GM12878 (cell line): ENCODE measurements around the gene OR51G2. TPM values are rescaled to one million over a fixed set of nuclear protein-coding genes. Genes with fewer than 3 reads are reported as not detected.

Experiments
- ATAC-seq: fragments of 200-7000 bp; cut with Tn5 transposase; 3 replicates; pipeline ENCODE4 v1.9.1; 2020; ENCODE audit warnings: mild to moderate bottlenecking, moderate library complexity
- BruUV-seq: library from RNA; stranded (reverse); fragments of 400-500 nt; replicated peaks from 2 replicates; lab custom pipeline; 2021; lab: Mats Ljungman, UMichigan
- CTCF ChIA-PET: fragments of 300-600 bp; sonication (Branson Sonifier 250); formaldehyde crosslinking; extraction: SDS; loops from one replicate; lab custom pipeline; 2021; ENCODE audit warnings: inconsistent platforms; lab: Yijun Ruan, JAX
- POLR2A ChIA-PET: fragments of 350-600 bp; formaldehyde crosslinking; extraction: SDS; loops from one replicate; lab custom pipeline; 2021; ENCODE audit warnings: inconsistent platforms; lab: Charles Lee
- RAD21 ChIA-PET: fragments of 300-600 bp; sonication (Branson Sonifier 250); formaldehyde crosslinking; loops from one replicate; lab custom pipeline; 2023; ENCODE audit warnings: antibody characterized with exemption; ENCODE audit not compliant: unreplicated experiment; lab: Charles Lee
- SMC1A ChIA-PET: fragments of 300-600 bp; sonication (Branson Sonifier 250); formaldehyde crosslinking; loops from one replicate; lab custom pipeline; 2023; ENCODE audit not compliant: unreplicated experiment, uncharacterized antibody; lab: Charles Lee
- DNase-seq: peaks from one replicate; pipeline ENCODE4 v3.0.0-alpha.2; 2011; ENCODE audit warnings: low read depth, low spot score
- FAIRE-seq: peaks from 3 replicates; lab custom pipeline; 2011; peaks lifted over from hg19 to GRCh38; lab: Jason Lieb, UNC
- H2AFZ ChIP-seq: 2 replicates; pipeline ENCODE4 v1.6.0; 2011; ENCODE audit warnings: low read depth, low read length, control low read depth; ENCODE audit not compliant: control insufficient read depth
- H3K27ac ChIP-seq: 2 replicates; pipeline ENCODE4 v1.5.1; 2011; ENCODE audit warnings: control low read depth; ENCODE audit not compliant: control insufficient read depth, insufficient read depth
- H3K27me3 ChIP-seq, 2 experiments: replicated peaks in 1 of 2; 2 replicates each; pipeline versions ENCODE4 v1.6.0 to v1.6.1; 2011; ENCODE audit warnings: low read length in 1 of 2; ENCODE audit not compliant: control insufficient read depth in 2 of 2, insufficient read depth in 2 of 2
- H3K36me3 ChIP-seq, 2 experiments: 2 replicates each; pipeline ENCODE4 v1.5.1; 2011; ENCODE audit warnings: low read length in 1 of 2; ENCODE audit not compliant: control insufficient read depth in 2 of 2, insufficient read depth in 2 of 2
- H3K4me1 ChIP-seq: 2 replicates; pipeline ENCODE4 v1.6.1; 2011; ENCODE audit warnings: mild to moderate bottlenecking, low read length, moderate library complexity, mixed read lengths; ENCODE audit not compliant: control insufficient read depth, insufficient read depth
- H3K4me2 ChIP-seq: 2 replicates; pipeline ENCODE4 v1.6.0; 2011; ENCODE audit warnings: control low read depth; ENCODE audit not compliant: control insufficient read depth, insufficient read depth
- H3K4me3 ChIP-seq: fragments of 200-600 bp; sonication (generic); 2 replicates; pipeline ENCODE4 v1.5.1; 2016
- H3K79me2 ChIP-seq: 2 replicates; pipeline ENCODE4 v1.6.0; 2011; ENCODE audit warnings: low read length; ENCODE audit not compliant: control insufficient read depth, insufficient read depth
- H3K9ac ChIP-seq: 2 replicates; pipeline ENCODE4 v1.8.0; 2011; ENCODE audit warnings: low read length, control low read depth, mixed read lengths; ENCODE audit not compliant: control insufficient read depth, insufficient read depth
- H3K9me3 ChIP-seq: replicated peaks from 3 replicates; pipeline ENCODE4 v1.5.1; 2011; ENCODE audit warnings: mild to moderate bottlenecking, low read length; ENCODE audit not compliant: control insufficient read depth, insufficient read depth
- H4K20me1 ChIP-seq: 2 replicates; pipeline ENCODE4 v1.6.0; 2011; ENCODE audit not compliant: control insufficient read depth, insufficient read depth
- ASH2L ChIP-seq: fragments of 300-600, 200-600 bp; sonication (generic); IDR thresholded peaks from 2 replicates; pipeline ENCODE4 v1.6.1; 2017; ENCODE audit warnings: low read depth, mild to moderate bottlenecking, borderline replicate concordance
- BACH1 ChIP-seq: fragments of 450-650 bp; IDR thresholded peaks from 2 replicates; pipeline ENCODE4 v1.6.1; 2017; ENCODE audit warnings: mild to moderate bottlenecking, borderline replicate concordance
- EP300 ChIP-seq, 2 experiments: fragments of 150-350 bp in 1 of 2; IDR thresholded peaks; 2 replicates each; pipeline ENCODE4 v1.6.1; 2011 to 2012; ENCODE audit warnings: low read depth in 2 of 2, low read length in 2 of 2, borderline replicate concordance in 1 of 2, improper control_type of control experiment in 1 of 2, inconsistent platforms in 1 of 2; ENCODE audit not compliant: control insufficient read depth in 1 of 2
- IKZF1 ChIP-seq: fragments of 450-650 bp; conservative IDR thresholded peaks from 2 replicates; pipeline ENCODE4 v1.6.1; 2017; ENCODE audit warnings: antibody characterized with exemption, mild to moderate bottlenecking
- IRF5 ChIP-seq: fragments of 450-650 bp; IDR thresholded peaks from 2 replicates; pipeline ENCODE4 v1.6.1; 2017; ENCODE audit warnings: borderline replicate concordance
- WGBS: methylation state at CpG from one replicate; pipeline ENCODE4 v1.1.6; 2016; ENCODE audit warnings: low lambda C conversion rate; ENCODE audit not compliant: insufficient replicate concordance, insufficient coverage; ENCODE audit errors: missing lambda C conversion rate; 5-methylcytosine and 5-hydroxymethylcytosine counted together
- in situ Hi-C: fragments of 300-500 bp; cut with MboI; formaldehyde crosslinking; loops from 9 replicates; pipeline ENCODE4 v1.14.3; 2018; ENCODE audit warnings: mixed read lengths
- intact Hi-C: fragments of 100-400 bp; cut with micrococcal nuclease; formaldehyde crosslinking; loops from one replicate; pipeline ENCODE4 v1.14.2; 2022; ENCODE audit not compliant: unreplicated experiment
- polyA plus RNA-seq, 11 experiments: library from polyadenylated mRNA; depleted of rRNA in 4 of 11; unstranded in 6 of 11; stranded (reverse) in 5 of 11; fragments of >200 nt; fragmentation: Nextera tagmentation in 4 of 11; fragmentation: Illumina TruSeq in 1 of 11; extraction: Ambion mirVana in 4 of 11; extraction: Trizol in 1 of 11; gene quantifications; 1 replicate in 1 of 11; 2 replicates in 10 of 11; pipeline versions ENCODE4 v1.2.1 to v1.2.3, GENCODE V29; 2011 to 2016; ENCODE audit warnings: inconsistent platforms in 2 of 11, missing spikeins in 2 of 11, low read depth in 1 of 11
- total RNA-seq, 4 experiments: library from RNA; depleted of rRNA in 3 of 4; stranded (reverse); fragments of >200 nt in 3 of 4; fragmentation: Illumina TruSeq in 1 of 4; extraction: Trizol in 1 of 4; gene quantifications; 2 replicates each; pipeline versions ENCODE4 v1.2.1 to v1.2.3, GENCODE V29; 2013 to 2021
- TF ChIP-seq, protein P1 (sequence below): fragments of 450-650 bp; formaldehyde crosslinking; IDR thresholded peaks from 2 replicates; pipeline ENCODE4 v1.4.0; 2022; ENCODE audit warnings: mild to moderate bottlenecking, moderate library complexity
- TF ChIP-seq, protein P2 (sequence below): fragments of 450-650 bp; formaldehyde crosslinking; IDR thresholded peaks from 2 replicates; pipeline ENCODE4 v1.5.0; 2022; ENCODE audit warnings: mild to moderate bottlenecking, missing genetic modification characterization

Gene OR51G2
- total and polyA plus RNA-seq, 10 of the 15 experiments (the other 5 are each of a cell fraction or from before 2014, with no cell fraction given): not detected

- WGBS: 4% methylated on average over 1 of the region's 1 CpG
- H3K27ac ChIP-seq: no peak overlapping the region
- no peaks in the 10 kb centered on the region for H3K4me1 ChIP-seq
- intact Hi-C loops: no loop called here
- FAIRE-seq (no peak), DNase-seq (no peak), ATAC-seq (no peak)
- ChIA-PET RAD21 (no interaction called here), CTCF (no interaction called here), POLR2A (no interaction called here), SMC1A (no interaction called here)
- H3K27me3 ChIP-seq: no peaks in the 10 kb centered on the region
- BruUV-seq: no TSS peak
- TF ChIP-seq EP300 (IDR thresholded peaks at IDR 0.05; ENCODE audit: borderline replicate concordance in 1 of 2, control insufficient read depth in 1 of 2, low read depth in 2 of 2, low read length in 2 of 2): no peak
- no peaks in the 10 kb centered on the region for H3K36me3 ChIP-seq
- H3K9me3 ChIP-seq: no peaks in the 10 kb centered on the region
- H4K20me1 ChIP-seq: no peaks in the 10 kb centered on the region
- no peaks in the 10 kb centered on the region for H3K79me2 ChIP-seq
- H2AFZ ChIP-seq: no peak overlapping the region
- no peak overlapping the region for H3K4me2 ChIP-seq
- in situ Hi-C loops: no loop called here
- H3K9ac ChIP-seq: no peak overlapping the region
- no peak overlapping the region for H3K4me3 ChIP-seq
Observed at GRCh38 chr11:4921796-4922195, 2.6 kb upstream of the OR51G2 start.

DNA sequence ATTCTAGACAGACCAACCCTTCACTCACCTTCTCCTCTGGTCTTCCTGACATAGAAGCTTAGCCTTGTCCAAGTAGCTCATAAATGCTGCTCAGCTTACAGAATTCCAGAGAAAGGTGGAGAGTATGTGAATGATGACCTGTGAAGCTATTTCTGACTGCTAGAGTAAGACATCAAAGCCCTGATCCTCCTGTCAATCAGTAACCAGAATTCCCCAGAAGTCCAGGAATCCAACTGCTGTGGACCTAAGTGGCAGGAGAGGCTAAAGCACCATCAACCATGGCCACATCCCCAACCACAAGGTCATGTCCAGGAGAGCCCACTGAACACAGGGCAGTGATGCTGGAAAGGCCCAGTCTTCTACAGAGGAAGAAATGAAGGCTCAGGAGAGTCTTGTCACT is 2.6 kb downstream of the OR51G2 start:
- H3K27me3 ChIP-seq: no peaks in the 10 kb centered on the region
- no TSS peak for BruUV-seq
- no peak for ATAC-seq
- intact Hi-C loops: no loop called here
- ChIA-PET RAD21 (no interaction called here), CTCF (interaction anchor here (0.8 to 1.2 kb wide), 2 partner anchors 17 to 280 kb away, joined by 3 read pairs; partner anchors contain the start of gene OR51D1), POLR2A (no interaction called here), SMC1A (interaction anchor here (1.1 to 2.1 kb wide), 2 partner anchors 11 to 15 kb away, joined by 3 to 7 read pairs; no protein-coding TSS in a partner anchor)
- H3K9me3 ChIP-seq: no peaks in the 10 kb centered on the region
- in situ Hi-C loops: no loop called here
- no peak overlapping the region for H3K9ac ChIP-seq
- no peak for FAIRE-seq
- H3K4me3 ChIP-seq: no peak overlapping the region
- H3K79me2 ChIP-seq: no peaks in the 10 kb centered on the region
- H3K27ac ChIP-seq: no peak overlapping the region
- H3K36me3 ChIP-seq: no peaks in the 10 kb centered on the region
- no peak overlapping the region for H2AFZ ChIP-seq
- no peaks in the 10 kb centered on the region for H3K4me1 ChIP-seq
- no peak for DNase-seq
- no peak overlapping the region for H3K4me2 ChIP-seq
- H4K20me1 ChIP-seq: no peaks in the 10 kb centered on the region
- TF ChIP-seq IRF5 (no peak), ASH2L (no peak), BACH1 (no peak), IKZF1 (no peak)
- TF ChIP-seq, protein P1, sequence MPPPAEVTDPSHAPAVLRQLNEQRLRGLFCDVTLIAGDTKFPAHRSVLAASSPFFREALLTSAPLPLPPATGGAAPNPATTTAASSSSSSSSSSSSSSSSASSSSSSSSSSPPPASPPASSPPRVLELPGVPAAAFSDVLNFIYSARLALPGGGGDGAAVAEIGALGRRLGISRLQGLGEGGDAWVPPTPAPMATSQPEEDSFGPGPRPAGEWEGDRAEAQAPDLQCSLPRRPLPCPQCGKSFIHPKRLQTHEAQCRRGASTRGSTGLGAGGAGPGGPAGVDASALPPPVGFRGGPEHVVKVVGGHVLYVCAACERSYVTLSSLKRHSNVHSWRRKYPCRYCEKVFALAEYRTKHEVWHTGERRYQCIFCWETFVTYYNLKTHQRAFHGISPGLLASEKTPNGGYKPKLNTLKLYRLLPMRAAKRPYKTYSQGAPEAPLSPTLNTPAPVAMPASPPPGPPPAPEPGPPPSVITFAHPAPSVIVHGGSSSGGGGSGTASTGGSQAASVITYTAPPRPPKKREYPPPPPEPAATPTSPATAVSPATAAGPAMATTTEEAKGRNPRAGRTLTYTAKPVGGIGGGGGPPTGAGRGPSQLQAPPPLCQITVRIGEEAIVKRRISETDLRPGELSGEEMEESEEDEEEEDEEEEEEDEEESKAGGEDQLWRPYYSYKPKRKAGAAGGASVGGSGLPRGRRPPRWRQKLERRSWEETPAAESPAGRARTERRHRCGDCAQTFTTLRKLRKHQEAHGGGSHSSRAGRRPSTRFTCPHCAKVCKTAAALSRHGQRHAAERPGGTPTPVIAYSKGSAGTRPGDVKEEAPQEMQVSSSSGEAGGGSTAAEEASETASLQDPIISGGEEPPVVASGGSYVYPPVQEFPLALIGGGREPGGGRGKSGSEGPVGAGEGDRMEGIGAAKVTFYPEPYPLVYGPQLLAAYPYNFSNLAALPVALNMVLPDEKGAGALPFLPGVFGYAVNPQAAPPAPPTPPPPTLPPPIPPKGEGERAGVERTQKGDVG (CRISPR knock-in tag): no peak
- TF ChIP-seq, protein P2, sequence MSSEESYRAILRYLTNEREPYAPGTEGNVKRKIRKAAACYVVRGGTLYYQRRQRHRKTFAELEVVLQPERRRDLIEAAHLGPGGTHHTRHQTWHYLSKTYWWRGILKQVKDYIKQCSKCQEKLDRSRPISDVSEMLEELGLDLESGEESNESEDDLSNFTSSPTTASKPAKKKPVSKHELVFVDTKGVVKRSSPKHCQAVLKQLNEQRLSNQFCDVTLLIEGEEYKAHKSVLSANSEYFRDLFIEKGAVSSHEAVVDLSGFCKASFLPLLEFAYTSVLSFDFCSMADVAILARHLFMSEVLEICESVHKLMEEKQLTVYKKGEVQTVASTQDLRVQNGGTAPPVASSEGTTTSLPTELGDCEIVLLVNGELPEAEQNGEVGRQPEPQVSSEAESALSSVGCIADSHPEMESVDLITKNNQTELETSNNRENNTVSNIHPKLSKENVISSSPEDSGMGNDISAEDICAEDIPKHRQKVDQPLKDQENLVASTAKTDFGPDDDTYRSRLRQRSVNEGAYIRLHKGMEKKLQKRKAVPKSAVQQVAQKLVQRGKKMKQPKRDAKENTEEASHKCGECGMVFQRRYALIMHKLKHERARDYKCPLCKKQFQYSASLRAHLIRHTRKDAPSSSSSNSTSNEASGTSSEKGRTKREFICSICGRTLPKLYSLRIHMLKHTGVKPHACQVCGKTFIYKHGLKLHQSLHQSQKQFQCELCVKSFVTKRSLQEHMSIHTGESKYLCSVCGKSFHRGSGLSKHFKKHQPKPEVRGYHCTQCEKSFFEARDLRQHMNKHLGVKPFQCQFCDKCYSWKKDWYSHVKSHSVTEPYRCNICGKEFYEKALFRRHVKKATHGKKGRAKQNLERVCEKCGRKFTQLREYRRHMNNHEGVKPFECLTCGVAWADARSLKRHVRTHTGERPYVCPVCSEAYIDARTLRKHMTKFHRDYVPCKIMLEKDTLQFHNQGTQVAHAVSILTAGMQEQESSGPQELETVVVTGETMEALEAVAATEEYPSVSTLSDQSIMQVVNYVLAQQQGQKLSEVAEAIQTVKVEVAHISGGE (CRISPR knock-in tag): no peak
